CD4-positive, alpha-beta T cell treated with Interleukin-21 for 1 hour (primary cell): Measurements from ENCODE around the gene PIBF1.
A peak's percentile ranks its signal among the peaks of the same experiment; 100 is the strongest.
"Not testable (repeated sequence)": the region's sequence is repeated elsewhere in the genome, so short reads cannot be mapped to it uniquely, and the experiment has no call there.

Experiments
- DNase-seq: peaks from one replicate; pipeline ENCODE4 v3.0.0-alpha.2; 2020

The PIBF1 gene

DNA sequence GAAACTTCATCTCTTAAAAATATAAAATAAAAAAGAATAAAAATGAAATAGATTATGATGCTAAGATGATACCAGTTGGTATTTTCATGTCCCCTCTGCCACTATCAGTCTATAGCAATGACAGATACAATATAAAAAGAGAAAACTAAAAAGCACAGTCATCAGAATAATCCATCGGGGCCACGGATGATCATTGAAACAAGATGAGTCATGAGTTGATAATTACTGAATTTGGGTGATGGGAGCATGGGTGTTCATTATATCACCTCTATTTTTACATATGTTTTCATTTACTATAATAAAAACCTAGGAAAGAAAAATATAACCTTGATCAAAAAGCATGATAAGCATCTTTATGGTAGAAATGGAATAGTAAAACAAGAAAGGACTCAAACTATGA lies 41.1 kb downstream of the PIBF1 start:
- no peak for DNase-seq

DNA sequence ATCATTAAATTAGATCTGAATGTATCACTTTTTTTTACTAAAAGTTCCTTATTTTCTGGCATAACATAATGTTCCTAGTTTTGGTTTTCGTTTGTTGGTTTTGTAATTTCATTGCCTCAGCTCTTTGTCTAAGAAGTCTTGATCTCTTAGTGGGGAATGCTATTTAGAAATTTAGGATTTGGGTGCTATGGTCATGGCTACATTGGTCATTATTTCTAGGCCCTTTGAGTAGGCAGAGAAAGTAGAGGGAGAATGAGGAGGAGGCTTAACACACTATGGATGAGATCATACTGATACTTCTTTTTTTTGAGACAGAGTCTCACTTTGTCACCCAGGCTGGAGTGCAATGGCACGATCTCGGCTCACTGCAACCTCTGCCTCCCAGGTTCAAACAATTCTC lies 41.8 kb downstream of the PIBF1 start:
- no peak for DNase-seq

DNA sequence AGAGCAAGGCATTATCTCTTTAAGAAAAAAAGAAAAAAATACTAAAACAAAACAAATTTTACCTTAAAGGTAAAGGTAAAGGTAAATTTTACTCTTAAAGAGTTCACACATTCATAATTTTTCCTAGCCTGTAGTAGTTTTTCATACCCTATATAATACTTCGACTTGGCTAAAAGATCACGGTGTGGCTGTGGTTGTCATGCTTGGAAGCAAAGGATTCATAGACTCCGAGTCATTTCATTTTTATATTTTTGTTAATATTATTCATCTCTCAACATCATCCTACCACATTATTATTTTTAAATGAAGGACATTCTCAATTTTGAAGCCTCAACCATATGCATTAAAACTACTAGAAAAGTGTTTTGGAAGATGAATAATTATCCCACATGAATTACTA lies 52.7 kb downstream of the PIBF1 start:
- no peak for DNase-seq

DNA sequence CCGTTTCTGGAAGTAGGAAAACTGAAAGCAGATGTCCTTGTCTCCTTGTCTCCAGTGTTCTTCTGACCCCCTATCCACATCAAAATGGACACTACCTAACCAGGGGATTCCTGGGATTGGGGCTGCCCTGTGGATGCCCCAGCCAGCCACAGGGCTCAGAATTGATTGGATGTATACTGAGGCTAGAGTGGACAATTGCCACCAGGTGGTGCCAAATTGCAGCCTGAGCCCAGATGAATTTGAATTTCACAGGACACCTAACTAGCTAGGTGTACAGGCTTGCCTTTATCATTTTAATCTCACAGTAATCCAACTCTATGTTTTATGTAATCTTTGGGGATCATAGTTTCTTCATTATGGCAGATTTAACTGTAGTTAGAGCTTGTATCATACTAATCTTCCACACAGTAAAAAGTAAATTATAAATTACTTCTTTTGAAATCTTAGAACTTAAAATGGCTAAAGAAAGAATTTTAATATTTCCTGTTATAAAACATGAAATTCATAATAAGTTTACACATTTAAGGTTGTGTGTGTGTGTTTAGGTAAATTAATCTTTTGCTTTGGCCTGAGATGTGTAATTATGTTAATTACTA lies 58.0 kb downstream of the PIBF1 start:
- peak; percentile 47 for DNase-seq

DNA sequence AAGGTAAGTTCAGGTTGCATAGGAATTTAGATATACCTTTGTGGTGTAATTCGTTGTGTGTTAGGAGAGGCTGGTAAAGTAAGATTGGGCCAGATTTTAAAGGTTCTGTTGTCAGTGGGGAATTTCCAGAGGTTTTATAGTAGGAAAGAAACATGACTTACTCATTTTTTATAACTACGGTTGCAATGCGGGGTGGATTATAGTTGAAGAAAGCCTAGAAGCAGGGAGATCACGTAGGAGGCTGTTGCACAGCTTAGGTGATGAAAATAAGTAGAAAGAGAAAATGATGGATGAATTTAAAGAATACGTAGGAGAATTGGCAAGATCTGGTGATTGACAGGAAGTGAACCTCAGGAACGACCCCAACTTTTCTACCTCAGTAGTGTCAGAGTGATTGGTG lies 61.1 kb downstream of the PIBF1 start:
- no peak for DNase-seq

DNA sequence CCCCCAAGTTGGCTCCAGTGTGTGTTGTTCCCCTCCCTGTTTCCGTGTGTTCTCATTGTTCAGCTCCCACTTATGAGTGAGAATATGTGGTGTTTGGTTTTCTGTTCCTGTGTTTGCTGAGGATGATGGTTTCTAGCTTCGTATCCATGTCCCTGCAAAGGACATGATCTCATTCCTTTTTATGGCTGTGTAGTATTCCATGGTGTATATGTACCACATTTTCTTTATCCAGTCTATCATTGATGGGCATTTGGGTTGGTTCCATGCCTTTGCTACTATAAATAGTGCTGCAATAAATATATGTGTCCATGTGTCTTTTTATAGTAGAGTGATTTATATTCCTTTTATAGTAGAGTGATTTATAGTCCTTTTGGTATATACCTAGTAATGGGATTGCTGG lies 63.2 kb downstream of the PIBF1 start:
- DNase-seq = not testable (repeated sequence)

DNA sequence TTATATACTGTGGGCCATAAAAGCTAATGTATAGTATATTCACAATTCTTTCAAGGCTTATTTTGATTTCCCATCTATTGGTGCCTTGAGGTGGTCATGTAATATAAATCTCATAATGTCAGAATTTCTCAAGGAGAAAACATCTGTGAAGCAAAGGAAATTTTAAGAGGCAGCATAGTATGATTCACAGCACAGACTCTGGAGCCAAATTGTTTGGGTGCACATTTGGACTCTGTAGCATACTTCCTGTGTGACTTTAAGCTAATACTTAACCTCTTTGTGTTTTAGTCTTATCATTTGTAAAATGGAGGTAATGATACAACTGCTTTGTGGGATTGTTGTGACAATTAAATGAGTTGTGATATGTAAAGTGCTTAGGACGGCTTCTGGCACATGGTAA lies 67.6 kb downstream of the PIBF1 start:
- DNase-seq = no peak

DNA sequence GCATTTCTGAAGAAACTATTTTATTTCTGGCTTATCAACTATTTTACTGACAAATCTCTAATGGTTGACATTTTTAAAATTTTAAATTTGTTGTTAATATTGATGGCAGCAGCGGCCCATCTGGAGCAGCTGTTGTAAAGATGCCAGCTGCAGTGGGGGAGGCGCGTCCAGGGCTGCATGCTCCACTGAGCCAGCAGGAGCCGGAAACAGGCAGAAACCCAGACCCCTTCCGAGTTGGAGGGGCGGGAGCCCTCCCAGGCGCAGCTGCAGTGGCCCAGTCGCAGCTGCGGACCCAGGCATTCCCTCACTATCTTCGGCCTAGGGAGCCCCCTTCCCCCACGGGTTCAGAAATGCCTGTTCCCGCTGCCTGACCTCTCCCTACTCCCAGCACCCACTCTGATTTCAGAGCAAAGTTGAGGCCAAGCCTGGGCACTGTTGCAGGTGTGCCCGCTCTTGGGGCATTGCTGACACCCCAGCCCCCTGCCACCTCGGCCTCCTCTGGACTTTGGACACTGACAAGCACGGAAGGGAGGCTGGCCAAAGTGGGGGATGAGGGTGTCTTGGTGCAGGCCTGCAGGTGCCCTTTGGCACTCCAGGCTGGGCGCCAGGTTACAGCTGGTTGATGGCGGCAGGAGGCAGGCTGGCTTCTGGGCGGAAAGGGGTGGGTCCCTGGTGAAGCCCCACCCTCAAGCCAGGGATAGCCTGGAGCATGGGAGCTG lies 69.2 kb downstream of the PIBF1 start:
- DNase-seq = no peak

DNA sequence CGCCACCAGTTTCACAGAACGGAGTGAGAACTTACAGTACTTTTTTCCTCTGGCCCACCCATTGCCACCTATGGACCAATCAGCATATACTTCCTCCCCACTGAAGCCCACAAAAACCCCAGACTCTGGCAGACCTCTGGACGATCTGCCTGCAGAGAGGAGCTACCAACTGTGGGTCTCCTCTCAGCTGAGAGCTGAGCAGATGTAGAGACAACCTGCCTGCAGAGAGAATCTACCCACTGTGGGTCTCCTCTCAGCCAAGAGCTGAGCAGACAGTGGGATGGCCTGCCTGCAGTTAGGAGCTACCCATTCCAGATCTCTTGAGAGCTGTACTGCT lies 69.7 kb downstream of the PIBF1 start:
- DNase-seq = no peak

DNA sequence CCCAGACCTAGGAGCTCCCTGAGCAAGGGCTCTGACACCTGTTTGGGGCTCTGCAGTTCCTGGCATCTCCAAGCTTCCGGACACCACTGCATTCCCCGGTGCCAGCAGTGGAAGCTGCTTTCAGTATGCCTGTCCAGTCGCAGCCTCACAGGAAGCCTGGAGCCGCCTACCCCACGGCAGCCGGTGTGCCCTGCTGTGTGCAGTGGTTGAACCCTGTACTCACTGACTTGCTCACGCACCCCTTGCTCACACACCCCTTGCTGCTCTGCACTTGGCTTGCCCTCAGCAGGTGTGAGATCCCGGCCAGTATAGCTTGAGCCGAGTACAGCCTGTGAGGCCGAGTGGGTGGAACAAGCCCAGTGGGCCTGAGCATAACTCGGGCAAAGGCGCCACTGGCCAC lies 70.3 kb downstream of the PIBF1 start:
- DNase-seq = no peak

DNA sequence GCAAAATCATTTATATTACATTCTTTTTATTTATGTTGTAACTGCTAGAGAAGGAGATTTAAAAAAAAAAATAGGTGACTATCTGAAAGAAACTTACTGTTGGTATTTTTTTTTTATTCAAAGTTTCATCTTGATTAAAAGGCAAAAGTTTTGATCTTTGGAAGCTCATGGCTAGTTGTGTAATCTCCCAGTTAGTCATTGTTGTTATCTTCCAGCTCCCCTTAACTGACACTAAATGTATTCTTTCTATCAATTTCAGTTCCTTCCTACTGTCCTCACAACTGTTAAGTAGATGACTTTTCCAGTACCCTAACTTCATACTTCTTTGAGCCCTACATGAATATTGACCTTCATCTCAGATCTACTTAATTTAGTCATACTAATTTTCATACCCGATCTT lies 71.1 kb downstream of the PIBF1 start:
- DNase-seq = no peak

DNA sequence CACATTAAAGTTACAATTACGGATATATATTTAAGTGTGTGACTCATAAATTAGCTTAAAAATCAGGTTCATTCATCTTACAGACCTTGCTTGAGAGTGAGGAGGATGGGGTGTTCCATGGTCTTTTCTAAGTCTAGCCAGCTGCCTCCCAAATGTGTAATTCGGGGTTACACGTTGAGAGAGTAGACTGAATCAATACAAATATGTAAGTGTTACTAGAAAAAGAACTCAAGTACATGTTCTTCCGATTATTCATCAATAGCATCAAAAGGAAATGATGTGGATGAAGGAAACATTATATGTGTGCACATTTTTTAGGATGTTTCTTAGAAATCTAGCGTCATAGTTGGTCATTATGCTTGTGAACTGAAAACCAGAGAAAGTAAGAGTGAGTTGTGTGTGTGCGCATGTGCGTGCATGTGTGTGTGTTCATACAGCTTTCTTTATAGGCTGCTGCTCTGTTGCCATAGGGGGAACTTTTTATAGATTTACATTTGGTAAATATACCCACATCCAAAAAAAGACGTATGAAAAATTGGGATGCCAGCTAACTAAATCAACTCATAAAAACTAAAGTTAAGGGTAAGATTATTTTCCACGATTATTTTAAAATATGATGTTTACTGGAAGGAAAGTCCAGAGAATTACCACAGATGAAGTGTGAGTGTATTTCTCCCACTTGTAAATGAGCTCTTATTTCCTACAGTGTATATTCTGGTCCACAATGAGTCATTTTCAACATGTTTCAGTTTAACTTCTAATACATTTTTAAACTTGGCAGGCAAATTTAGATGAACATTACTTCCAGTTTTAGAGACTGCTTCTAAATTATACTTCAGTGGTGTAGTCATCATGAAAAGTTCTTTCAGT lies 82.4 kb downstream of the PIBF1 start:
- DNase-seq = no peak

DNA sequence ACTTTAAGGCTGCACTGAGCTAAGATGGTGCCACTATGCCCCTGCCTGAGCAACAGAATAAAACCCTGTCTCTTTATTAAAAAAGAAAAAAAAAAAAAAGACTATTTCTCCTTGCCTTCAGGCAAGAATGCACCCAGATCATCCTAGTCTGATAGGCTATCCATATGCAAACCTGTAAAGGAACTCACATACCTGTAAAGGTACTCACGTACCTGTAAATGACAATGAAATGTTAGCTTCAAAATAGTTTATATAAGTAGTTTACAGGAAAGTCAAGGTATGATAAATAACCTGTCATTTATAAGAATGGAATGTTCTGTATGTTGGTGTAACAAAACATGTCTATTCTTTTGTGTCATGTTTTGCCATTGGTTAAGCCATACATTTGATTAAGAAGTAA lies 86.3 kb downstream of the PIBF1 start:
- DNase-seq = no peak

DNA sequence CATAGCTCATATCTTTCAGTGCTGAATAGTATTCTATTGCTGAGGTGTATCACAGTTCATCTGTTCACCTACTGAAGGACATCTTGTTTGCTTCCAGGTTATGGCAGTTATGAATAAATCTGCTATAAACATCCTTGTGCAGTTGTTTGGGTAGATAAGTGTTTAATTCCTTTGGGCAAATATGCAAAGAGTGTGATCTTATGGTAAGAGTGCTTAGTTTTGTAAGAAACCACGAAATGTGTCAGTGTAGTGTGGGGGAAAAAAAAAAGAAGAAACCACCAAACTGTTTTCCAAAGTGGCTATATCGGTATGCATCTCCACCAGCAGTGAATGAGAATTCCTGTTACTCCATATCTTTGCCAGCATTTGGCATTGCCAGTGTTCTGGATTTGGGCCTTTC lies 93.3 kb downstream of the PIBF1 start:
- no peak for DNase-seq

DNA sequence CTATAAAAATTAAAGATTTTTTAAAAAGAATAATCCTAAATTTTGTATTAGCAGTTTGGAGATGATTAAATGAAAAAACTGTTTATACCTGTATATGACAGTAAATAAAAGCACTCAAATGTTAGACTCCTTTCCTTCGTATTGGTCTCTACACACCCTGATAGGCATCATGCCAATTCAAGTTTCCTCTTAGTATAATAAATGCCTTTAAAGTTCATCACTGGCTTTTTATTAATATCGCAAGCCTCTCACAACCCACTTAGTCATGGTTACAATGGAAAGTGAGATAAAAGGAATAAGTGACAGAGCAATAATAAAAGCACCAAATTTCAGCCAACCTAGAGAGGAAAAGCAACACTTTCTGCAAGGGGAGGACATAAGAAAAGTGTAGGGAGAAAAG lies 102.2 kb downstream of the PIBF1 start:
- DNase-seq = no peak

DNA sequence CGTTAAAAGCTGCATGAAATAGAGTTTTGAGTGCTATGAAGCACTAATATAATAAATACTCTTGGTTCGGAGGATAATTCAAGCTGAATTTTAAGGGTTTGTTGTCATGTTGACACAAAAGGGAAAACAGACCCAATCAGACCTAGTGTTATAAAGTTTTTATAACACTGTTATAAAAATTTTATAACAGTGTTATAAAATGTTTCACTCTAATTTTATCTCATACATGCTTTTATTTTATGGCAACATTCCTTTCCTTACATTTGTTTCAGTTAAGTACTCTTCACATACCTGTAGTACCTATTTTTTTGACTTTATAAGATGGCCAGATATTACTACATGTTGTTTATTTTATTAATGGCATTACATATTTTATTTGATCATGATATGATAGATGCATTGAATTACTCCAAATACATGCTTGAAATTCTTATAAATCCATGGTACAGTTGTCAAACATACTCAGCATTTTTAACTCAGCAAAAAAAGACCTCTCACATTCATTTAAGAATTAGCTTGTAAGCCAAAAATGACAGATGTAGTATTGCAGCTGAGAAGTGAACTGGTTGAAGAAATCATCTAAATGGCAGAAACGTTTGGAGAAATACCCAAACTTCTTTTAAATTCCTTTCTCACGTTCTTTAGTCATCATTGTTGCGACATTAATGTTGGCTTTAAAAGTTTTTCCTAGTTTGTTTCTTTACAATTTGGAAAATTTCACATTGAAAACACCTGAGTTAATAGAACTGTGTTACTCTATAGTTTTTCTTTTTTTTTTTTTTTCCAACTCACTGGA lies 104.5 kb downstream of the PIBF1 start:
- no peak for DNase-seq

DNA sequence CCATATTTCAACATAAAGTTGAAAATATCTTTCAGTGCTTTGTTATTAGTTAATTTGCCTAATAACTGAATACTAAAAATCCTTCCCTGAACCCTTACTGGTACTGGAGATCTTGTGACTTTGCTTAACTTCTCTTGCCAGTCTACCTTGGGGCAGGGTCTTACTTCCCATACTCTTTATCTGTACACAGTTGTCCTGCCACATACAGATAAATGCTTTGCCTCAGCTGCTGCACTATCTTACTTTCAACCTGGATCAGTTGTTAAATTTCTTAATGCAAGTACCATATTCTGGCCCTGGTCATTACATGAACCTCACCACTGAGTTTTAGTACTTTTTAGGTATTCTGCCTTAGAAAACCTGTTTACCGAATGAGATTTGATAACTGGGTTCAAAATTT lies 107.6 kb downstream of the PIBF1 start:
- no peak for DNase-seq

DNA sequence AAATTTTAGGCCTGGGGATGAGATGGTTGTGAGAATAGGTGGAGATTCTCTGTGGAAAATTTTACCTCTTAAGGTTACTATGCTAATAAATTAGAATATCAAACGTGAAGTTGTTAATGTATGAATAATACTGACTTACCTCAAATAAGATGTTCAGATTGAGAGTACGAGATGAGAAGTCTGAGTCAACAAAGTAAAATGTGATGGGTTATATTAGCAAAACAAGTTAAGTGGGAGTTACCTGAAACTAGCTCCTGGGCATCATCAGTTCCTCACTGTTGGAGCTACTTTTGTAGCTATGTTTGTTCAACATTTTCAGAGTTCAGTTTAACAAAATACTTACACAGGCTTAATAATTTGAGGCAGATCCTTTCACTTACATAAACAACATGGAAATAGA lies 108.6 kb downstream of the PIBF1 start:
- DNase-seq = no peak

DNA sequence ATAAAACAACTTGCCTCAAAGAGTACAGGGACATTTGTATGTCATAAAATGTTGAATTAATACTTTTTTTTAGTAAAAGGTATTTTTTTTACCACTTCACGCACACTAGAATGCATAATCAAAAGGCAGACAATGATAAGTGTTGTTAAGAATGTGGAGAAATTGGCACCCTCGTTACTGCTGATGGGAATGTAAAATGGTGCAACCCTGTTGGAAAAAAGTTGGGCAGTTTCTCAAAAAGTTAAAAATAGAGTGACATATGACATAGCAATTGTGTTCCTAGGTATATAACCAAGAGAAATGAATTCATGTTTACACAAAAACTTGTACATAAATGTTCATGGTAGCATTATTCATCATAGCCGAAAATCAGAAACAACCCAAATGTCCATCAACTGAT lies 109.5 kb downstream of the PIBF1 start:
- DNase-seq = no peak

DNA sequence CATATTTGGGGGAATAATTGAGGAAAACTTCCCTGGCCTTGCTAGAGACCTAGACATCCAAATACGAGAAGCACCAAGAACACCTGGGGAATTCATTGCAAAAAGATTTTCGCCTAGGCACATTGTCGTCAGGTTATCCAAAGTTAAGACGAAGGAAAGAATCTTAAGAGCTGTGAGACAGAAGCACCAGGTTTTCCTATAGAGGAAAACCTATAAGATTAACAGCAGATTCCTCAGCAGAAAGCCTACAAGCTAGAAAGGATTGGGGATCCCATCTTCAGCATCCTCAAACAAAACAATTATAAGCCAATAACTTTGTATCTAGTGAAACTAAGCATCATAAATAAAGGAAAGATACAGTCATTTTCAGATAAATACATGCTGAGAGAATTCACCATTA lies 114.9 kb downstream of the PIBF1 start:
- DNase-seq = no peak

DNA sequence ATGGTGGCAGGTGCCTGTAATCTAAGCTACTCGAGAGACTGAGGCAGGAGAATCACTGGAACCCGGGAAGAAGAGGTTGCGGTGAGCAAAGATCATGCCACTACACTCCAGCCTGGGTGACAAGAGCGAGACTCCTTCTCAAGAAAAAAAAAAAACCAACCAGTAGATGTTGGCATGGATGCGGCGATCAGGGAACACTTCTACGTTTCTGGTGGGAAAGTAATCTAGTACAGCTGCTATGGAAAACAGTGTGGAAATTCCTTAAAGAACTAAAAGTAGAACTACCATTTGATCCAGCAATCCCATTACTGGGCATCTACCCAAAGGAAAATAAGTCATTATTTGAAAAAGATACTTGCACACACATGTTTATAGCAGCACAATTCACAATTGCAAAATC lies 119.6 kb downstream of the PIBF1 start:
- DNase-seq = not testable (repeated sequence)

DNA sequence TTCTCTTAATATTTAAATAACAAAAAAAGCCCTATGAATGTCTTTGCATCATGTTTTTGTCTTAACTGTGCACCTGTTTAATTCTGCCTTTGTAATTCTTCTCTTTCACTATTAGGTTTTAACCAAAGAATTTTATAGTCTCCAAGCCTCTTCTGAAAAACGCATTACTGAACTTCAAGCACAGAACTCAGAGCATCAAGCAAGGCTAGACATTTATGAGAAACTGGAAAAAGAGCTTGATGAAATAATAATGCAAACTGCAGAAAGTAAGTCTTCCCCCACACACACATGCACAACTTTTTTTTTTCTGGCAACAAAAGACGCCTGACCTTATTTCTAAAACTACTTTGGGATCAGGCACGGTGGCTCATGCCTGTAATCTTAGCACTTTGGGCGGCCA lies 126.5 kb downstream of the PIBF1 start:
- no peak for DNase-seq

DNA sequence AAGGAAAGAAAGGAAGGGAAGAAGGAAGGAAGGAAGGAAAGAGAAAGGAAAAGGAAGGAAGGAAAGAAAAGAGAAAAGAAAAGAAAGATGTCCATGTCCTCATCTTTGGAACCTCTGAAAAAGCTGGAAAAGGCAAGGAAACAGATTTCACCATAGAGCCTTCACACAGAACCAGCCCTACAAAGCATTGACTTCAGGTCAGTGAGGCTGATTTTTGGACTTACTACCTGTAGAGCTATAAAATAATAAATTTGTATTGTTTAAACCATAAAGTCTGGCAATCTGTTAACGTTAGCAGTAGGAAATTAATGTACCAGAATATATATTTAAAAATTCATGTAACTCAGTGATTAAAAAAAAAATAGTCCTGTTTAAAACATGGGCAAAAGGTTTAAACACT lies 130.0 kb downstream of the PIBF1 start:
- no peak for DNase-seq

DNA sequence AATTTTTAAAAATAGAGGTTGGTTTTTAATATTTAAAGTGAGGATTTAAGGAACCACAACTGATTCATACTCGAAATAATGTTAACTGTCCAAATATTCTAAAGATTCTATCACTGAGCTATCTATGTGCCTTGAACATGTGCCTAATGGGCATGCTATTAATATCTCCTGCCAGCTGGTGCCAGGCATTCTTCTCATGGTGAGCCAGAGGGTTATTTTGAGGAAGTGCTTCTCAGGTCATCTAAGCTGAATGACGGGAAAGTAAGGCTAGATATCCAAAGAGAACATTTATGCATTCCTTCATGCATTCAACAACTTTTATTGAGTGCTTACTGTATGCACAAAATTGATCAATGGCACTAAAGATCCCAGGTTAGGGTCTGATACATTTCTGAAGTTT lies 138.2 kb downstream of the PIBF1 start:
- no peak for DNase-seq
